Endodermal cell (in vitro differentiated cells): Measurements from ENCODE around the gene OPN1LW. TPM values are rescaled to one million over a fixed set of nuclear protein-coding genes. Genes with fewer than 3 reads are reported as not detected.
A peak's percentile ranks its signal among the peaks of the same experiment; 100 is the strongest.
"Not testable (repeated sequence)": the region's sequence is repeated elsewhere in the genome, so short reads cannot be mapped to it uniquely, and the experiment has no call there.

Experiments
- DNase-seq: peaks from one replicate; pipeline ENCODE4 v3.0.0-alpha.2; 2017
- H3K27ac ChIP-seq: 2 replicates; pipeline ENCODE4 v1.5.1; 2013; ENCODE audit warnings: mild to moderate bottlenecking, low read depth, low read length, moderate library complexity
- H3K27me3 ChIP-seq: 2 replicates; pipeline ENCODE4 v1.6.1; 2013; ENCODE audit warnings: mild to moderate bottlenecking, low read length, moderate library complexity; ENCODE audit not compliant: insufficient read depth, control insufficient read depth, poor library complexity, severe bottlenecking
- H3K36me3 ChIP-seq: 2 replicates; pipeline ENCODE4 v1.7.0; 2013; ENCODE audit warnings: mild to moderate bottlenecking, low read length, moderate library complexity; ENCODE audit not compliant: control insufficient read depth, insufficient read depth
- H3K4me1 ChIP-seq: one replicate; pipeline ENCODE4 v1.7.0; 2013; ENCODE audit warnings: low read length; ENCODE audit not compliant: control insufficient read depth, insufficient read depth
- H3K4me3 ChIP-seq: 2 replicates; pipeline ENCODE4 v1.5.1; 2013; ENCODE audit warnings: mild to moderate bottlenecking, low read length, moderate library complexity
- H3K9ac ChIP-seq: 2 replicates; pipeline ENCODE4 v1.6.1; 2013; ENCODE audit warnings: mild to moderate bottlenecking, low read length, moderate library complexity; ENCODE audit not compliant: poor library complexity, severe bottlenecking; ENCODE audit errors: extremely low read depth
- H3K9me3 ChIP-seq: 2 replicates; pipeline ENCODE4 v1.6.1; 2013; ENCODE audit warnings: mild to moderate bottlenecking, low read length, moderate library complexity; ENCODE audit not compliant: control insufficient read depth
- H3K27ac Mint-ChIP-seq: 2 replicates; pipeline ENCODE4 v1.8.0; 2020; ENCODE audit warnings: mixed read lengths
- H3K27me3 Mint-ChIP-seq: 2 replicates; pipeline ENCODE4 v1.8.0; 2021; ENCODE audit warnings: mild to moderate bottlenecking, mixed read lengths; ENCODE audit not compliant: insufficient read depth
- H3K36me3 Mint-ChIP-seq: 2 replicates; pipeline ENCODE4 v1.8.0; 2020; ENCODE audit warnings: low read depth, mixed read lengths
- H3K4me1 Mint-ChIP-seq: 2 replicates; pipeline ENCODE4 v1.8.0; 2020; ENCODE audit warnings: mixed read lengths
- H3K4me3 Mint-ChIP-seq: 2 replicates; pipeline ENCODE4 v1.8.0; 2020; ENCODE audit warnings: mild to moderate bottlenecking, moderate library complexity, mixed read lengths
- H3K9me3 Mint-ChIP-seq: 2 replicates; pipeline ENCODE4 v1.8.0; 2020; ENCODE audit warnings: mild to moderate bottlenecking, mixed read lengths
- WGBS, 2 experiments: methylation state at CpG; one replicate each; pipeline versions ENCODE4 v1.1.5 to v1.1.7; 2013; ENCODE audit warnings: missing lambda C conversion rate in 2 of 2, mixed read lengths in 1 of 2; ENCODE audit not compliant: insufficient coverage in 1 of 2, insufficient read length in 1 of 2; 5-methylcytosine and 5-hydroxymethylcytosine counted together
- long read RNA-seq, 4 experiments: library from polyadenylated mRNA in 2 of 4; library from RNA in 1 of 4; library from capped mRNA in 1 of 4; stranded (forward) in 3 of 4; unstranded in 1 of 4; transcript quantifications; one replicate each; pipeline ENCODE4 v2.0.0, GENCODE V29; 2020 to 2021; ENCODE audit warnings: inconsistent platforms in 1 of 4
- polyA plus RNA-seq, 2 experiments: library from polyadenylated mRNA; stranded (reverse); fragments of 50-300 nt; gene quantifications; one replicate each; pipeline ENCODE4 v1.2.3, GENCODE V29; 2013
- total RNA-seq, 2 donors: library from RNA; stranded (reverse); fragmentation: NEBNext Ultra II Directional in 1 of 2; extraction: Animal tissue kit (Norgen Biotek cat#: 25700) in 1 of 2; gene quantifications; 2 replicates in 1 of 2; 3 replicates in 1 of 2; pipeline ENCODE4 v1.2.1, GENCODE V29; 2021
- TF ChIP-seq, protein P1 (sequence below): fragments of 200-600 bp; sonication (generic); conservative IDR thresholded peaks from 2 replicates; pipeline ENCODE4 v1.5.0; 2021; ENCODE audit warnings: antibody characterized with exemption, mild to moderate bottlenecking

Gene OPN1LW
- total RNA-seq = not detected
- not detected for polyA plus RNA-seq (2013, experiment 1 of 2)
- polyA plus RNA-seq (2013, experiment 2 of 2) = not detected
- long read RNA-seq, experiment 1 = 0 reads
- long read RNA-seq, experiment 2 = 0 reads
- long read RNA-seq, experiment 3 = 0 reads
- long read RNA-seq, experiment 4 = 0 reads

DNA sequence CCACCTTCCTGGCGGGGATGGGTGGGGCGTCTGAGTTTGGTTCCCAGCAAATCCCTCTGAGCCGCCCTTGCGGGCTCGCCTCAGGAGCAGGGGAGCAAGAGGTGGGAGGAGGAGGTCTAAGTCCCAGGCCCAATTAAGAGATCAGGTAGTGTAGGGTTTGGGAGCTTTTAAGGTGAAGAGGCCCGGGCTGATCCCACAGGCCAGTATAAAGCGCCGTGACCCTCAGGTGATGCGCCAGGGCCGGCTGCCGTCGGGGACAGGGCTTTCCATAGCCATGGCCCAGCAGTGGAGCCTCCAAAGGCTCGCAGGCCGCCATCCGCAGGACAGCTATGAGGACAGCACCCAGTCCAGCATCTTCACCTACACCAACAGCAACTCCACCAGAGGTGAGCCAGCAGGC is at the start of gene OPN1LW:
OPN1LW (plus strand) TSS at position 234 of the 400 bp plus-strand sequence; CDS start at position 275, 41 bp downstream.
- not testable (repeated sequence) for H3K27ac ChIP-seq, H3K27ac Mint-ChIP-seq, H3K36me3 ChIP-seq, H3K4me3 ChIP-seq, H3K4me1 Mint-ChIP-seq, H3K9me3 ChIP-seq, H3K4me1 ChIP-seq, H3K36me3 Mint-ChIP-seq, H3K27me3 ChIP-seq, H3K9ac ChIP-seq, H3K4me3 Mint-ChIP-seq, H3K27me3 Mint-ChIP-seq
- peak; percentile 30 for DNase-seq
- H3K9me3 Mint-ChIP-seq = peaks cover 40% of the 10 kb centered on the region
- WGBS, 2 experiments = 95% methylated on average over 8 of the region's 15 CpGs; no CpG with 5 or more reads in 1 of the 2 experiments

DNA sequence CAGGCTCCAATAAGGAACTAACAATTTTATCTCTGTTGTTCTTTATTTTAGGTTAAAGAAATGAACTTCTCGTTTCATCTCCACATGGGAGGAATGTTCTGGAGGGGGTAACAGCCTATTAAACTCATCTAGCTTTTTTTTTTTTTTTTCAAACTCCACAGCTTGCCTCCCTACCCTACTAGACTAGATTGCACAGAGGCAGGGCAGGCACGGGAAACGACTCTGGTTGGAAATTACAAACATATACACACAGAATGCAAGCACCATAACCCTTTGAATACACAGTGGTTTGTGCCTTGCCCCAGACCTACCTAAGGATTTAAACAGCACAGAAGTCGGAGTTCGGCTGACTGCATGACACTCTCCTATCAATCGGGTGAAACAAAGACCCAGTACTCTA is 49.2 kb upstream of the OPN1LW start:
- H3K9me3 ChIP-seq = no peaks in the 10 kb centered on the region
- H3K27me3 Mint-ChIP-seq = no peaks in the 10 kb centered on the region
- peaks cover 12% of the 10 kb centered on the region for H3K36me3 Mint-ChIP-seq
- no peaks in the 10 kb centered on the region for H3K36me3 ChIP-seq
- H3K27me3 ChIP-seq = no peaks in the 10 kb centered on the region
- no peak overlapping the region for H3K27ac ChIP-seq
- peak overlapping the region; percentile 88 for H3K4me3 ChIP-seq
- H3K4me1 ChIP-seq = no peaks in the 10 kb centered on the region
- peak overlapping the region; percentile 18 for H3K9ac ChIP-seq
- peaks cover 53% of the 10 kb centered on the region for H3K4me1 Mint-ChIP-seq
- DNase-seq = no peak
- peak overlapping the region; percentile 5 for H3K27ac Mint-ChIP-seq
- H3K4me3 Mint-ChIP-seq = no peak overlapping the region
- TF ChIP-seq, protein P1, sequence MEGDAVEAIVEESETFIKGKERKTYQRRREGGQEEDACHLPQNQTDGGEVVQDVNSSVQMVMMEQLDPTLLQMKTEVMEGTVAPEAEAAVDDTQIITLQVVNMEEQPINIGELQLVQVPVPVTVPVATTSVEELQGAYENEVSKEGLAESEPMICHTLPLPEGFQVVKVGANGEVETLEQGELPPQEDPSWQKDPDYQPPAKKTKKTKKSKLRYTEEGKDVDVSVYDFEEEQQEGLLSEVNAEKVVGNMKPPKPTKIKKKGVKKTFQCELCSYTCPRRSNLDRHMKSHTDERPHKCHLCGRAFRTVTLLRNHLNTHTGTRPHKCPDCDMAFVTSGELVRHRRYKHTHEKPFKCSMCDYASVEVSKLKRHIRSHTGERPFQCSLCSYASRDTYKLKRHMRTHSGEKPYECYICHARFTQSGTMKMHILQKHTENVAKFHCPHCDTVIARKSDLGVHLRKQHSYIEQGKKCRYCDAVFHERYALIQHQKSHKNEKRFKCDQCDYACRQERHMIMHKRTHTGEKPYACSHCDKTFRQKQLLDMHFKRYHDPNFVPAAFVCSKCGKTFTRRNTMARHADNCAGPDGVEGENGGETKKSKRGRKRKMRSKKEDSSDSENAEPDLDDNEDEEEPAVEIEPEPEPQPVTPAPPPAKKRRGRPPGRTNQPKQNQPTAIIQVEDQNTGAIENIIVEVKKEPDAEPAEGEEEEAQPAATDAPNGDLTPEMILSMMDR = no peak
- WGBS, 2 experiments = 68 to 75% methylated on average over 2 to 5 of the region's 6 CpGs
- H3K9me3 Mint-ChIP-seq = peaks cover 54% of the 10 kb centered on the region

DNA sequence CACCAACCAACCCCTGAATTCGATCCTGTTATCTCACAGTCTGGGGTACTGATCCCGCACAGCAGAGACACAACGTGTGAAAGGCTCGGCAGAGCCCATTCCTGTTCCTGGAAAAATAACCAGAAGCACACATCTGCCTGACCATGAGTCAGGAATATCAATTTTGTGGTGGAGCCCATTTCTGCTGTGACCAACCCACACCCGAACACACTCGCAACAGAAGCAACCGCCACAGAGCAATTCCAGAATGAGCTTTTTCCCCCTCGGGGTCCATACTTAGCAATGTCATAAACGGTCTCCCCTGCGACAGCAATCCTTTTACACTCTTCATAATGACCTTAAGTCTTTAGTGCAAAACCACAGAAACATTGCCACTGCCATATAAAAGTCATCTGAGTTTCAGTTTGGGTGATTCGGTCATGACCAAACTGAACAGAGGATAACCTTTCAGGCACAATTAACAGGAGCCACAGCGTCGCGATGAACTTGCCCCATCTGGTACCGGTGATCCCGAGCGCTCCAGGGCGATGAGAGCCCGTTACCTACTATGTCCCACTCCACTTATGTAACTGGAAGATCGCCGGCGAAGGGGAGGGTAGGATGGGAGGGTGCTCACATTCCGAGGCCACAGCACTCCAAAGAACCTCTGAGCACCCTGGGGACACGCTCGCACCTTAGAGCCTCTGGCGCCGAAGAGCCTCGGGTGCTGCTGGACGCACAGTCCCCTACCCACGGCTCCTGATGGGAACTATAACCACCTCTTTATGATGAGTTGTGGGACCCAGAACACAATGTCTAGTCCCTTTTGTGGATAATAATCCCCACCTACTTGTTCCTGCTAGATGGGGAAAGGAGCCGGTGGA is 47.7 kb upstream of the OPN1LW start:
- DNase-seq = no peak
- peaks cover 46% of the 10 kb centered on the region for H3K4me1 Mint-ChIP-seq
- H3K9me3 ChIP-seq = no peaks in the 10 kb centered on the region
- no peaks in the 10 kb centered on the region for H3K36me3 ChIP-seq
- H3K9ac ChIP-seq = peak overlapping the region; percentile 41
- H3K27me3 ChIP-seq = no peaks in the 10 kb centered on the region
- peak overlapping the region; percentile 88 for H3K4me3 ChIP-seq
- H3K27ac Mint-ChIP-seq = peak overlapping the region; percentile 39
- H3K36me3 Mint-ChIP-seq = peaks cover 4% of the 10 kb centered on the region
- TF ChIP-seq, protein P1 = no peak
- H3K4me1 ChIP-seq = no peaks in the 10 kb centered on the region
- peak overlapping the region; percentile 71 for H3K4me3 Mint-ChIP-seq
- H3K27ac ChIP-seq = peak overlapping the region; percentile 51
- 34 to 90% methylated on average over 2 to 27 of the region's 31 CpGs for WGBS, 2 experiments
- H3K9me3 Mint-ChIP-seq = peaks cover 55% of the 10 kb centered on the region
- H3K27me3 Mint-ChIP-seq = no peaks in the 10 kb centered on the region
